Measurements from ENCODE around the gene BSG.

DNA sequence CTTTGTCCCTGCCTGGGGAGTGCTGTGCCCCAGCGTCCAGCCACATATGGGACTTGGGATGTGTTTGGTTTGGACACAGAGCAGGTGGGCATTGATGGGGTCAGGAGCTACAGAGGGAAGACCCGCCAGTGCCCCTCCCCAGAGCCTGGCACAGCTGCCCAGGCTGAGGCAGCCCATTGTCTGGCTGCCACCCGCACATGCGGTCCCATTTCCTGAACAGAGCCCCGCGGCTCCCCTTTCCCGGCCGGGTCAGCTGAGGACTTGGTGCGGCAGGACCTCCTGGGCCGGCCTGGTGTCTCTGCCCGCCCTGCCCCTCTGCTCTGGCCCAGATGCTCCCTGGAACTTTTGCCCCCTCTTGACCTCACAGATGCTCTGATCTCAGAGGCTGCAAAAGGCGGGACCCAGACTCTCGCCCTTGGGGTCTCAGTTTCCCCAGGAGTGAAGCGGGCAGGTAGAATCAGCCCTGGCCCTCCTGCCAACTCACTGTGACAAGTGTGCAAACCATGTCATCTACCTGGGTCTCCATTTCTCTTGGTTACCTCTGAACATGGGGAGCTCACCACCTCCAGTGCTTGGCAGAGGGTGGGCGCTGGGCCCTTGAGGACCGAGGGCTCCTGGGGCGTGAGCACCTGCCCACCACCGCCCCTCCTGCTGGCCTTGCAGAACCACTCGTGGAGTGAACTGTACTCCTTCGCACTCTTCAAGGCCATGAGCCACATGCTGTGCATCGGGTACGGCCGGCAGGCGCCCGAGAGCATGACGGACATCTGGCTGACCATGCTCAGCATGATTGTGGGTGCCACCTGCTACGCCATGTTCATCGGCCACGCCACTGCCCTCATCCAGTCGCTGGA is 35.1 kb downstream of the BSG start:
- TF ChIP-seq, protein P1, sequence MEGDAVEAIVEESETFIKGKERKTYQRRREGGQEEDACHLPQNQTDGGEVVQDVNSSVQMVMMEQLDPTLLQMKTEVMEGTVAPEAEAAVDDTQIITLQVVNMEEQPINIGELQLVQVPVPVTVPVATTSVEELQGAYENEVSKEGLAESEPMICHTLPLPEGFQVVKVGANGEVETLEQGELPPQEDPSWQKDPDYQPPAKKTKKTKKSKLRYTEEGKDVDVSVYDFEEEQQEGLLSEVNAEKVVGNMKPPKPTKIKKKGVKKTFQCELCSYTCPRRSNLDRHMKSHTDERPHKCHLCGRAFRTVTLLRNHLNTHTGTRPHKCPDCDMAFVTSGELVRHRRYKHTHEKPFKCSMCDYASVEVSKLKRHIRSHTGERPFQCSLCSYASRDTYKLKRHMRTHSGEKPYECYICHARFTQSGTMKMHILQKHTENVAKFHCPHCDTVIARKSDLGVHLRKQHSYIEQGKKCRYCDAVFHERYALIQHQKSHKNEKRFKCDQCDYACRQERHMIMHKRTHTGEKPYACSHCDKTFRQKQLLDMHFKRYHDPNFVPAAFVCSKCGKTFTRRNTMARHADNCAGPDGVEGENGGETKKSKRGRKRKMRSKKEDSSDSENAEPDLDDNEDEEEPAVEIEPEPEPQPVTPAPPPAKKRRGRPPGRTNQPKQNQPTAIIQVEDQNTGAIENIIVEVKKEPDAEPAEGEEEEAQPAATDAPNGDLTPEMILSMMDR (IDR thresholded peaks at IDR 0.05): no peak
- TF ChIP-seq NR2C2 (CRISPR knock-in tag; IDR thresholded peaks at IDR 0.05): no peak
- TF ChIP-seq NR3C1 (CRISPR knock-in tag; conservative IDR thresholded peaks at IDR 0.05; ENCODE audit: low read depth): no peak
- TF ChIP-seq, protein P2, sequence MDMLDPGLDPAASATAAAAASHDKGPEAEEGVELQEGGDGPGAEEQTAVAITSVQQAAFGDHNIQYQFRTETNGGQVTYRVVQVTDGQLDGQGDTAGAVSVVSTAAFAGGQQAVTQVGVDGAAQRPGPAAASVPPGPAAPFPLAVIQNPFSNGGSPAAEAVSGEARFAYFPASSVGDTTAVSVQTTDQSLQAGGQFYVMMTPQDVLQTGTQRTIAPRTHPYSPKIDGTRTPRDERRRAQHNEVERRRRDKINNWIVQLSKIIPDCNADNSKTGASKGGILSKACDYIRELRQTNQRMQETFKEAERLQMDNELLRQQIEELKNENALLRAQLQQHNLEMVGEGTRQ (CRISPR knock-in tag; IDR thresholded peaks at IDR 0.05): no peak
- TF ChIP-seq, protein P3, sequence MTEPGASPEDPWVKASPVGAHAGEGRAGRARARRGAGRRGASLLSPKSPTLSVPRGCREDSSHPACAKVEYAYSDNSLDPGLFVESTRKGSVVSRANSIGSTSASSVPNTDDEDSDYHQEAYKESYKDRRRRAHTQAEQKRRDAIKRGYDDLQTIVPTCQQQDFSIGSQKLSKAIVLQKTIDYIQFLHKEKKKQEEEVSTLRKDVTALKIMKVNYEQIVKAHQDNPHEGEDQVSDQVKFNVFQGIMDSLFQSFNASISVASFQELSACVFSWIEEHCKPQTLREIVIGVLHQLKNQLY (CRISPR knock-in tag; IDR thresholded peaks at IDR 0.05): no peak
- TF ChIP-seq GRHL2 (CRISPR knock-in tag; IDR thresholded peaks at IDR 0.05; ENCODE audit: insufficient replicate concordance, severe bottlenecking): no peak
- TF ChIP-seq CREM (CRISPR knock-in tag; IDR thresholded peaks at IDR 0.05): no peak
- no peak for TF ChIP-seq ELF4 (CRISPR knock-in tag; IDR thresholded peaks at IDR 0.05; ENCODE audit: low read depth)
- no peak for TF ChIP-seq JAZF1 (CRISPR knock-in tag; IDR thresholded peaks at IDR 0.05)
- TF ChIP-seq TEAD4 (CRISPR knock-in tag; IDR thresholded peaks at IDR 0.05): no peak
- TF ChIP-seq, protein P4, sequence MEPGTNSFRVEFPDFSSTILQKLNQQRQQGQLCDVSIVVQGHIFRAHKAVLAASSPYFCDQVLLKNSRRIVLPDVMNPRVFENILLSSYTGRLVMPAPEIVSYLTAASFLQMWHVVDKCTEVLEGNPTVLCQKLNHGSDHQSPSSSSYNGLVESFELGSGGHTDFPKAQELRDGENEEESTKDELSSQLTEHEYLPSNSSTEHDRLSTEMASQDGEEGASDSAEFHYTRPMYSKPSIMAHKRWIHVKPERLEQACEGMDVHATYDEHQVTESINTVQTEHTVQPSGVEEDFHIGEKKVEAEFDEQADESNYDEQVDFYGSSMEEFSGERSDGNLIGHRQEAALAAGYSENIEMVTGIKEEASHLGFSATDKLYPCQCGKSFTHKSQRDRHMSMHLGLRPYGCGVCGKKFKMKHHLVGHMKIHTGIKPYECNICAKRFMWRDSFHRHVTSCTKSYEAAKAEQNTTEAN (CRISPR knock-in tag; IDR thresholded peaks at IDR 0.05): no peak
- no peak for TF ChIP-seq IRF2 (CRISPR knock-in tag; IDR thresholded peaks at IDR 0.05; ENCODE audit: borderline replicate concordance, low read depth)

Data from WTC11 (cell line).